ENCODE data around the gene MTFR2. TPM values are rescaled to one million over a fixed set of nuclear protein-coding genes. Genes with fewer than 3 reads are reported as not detected.
"Not testable (repeated sequence)": the region's sequence is repeated elsewhere in the genome, so short reads cannot be mapped to it uniquely, and the experiment has no call there.

MTFR2 gene
- total RNA-seq, 1 donor from 2014 or later: 0.25 TPM

DNA sequence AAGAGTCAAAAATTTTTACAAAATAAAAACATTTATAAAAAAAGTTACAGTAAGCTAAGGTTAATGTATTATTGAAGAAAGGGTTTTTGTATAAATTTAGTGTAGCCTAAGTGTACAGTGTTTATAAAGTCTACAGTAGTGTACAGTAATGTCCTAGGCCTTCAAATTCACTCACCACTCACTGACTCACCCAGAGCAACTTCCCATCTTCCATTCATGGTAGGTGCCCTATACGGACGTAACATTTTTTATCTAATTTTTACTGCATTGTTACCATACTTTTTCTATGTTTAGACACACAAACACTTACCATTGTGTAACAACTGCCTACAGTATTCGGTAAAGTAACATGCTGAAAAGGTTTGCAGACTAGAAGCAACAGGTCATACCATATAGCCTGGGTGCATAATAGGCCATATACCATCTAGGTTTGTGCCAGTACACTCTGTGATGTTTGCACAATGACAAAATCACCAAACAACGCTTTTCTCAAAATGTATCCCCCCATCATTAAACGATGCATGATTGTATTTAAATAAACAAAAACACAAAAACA lies 6.0 kb downstream of the MTFR2 start:
- ATAC-seq (no peak), DNase-seq (no peak)
- intact Hi-C loops (cut with micrococcal nuclease): no loop called here

DNA sequence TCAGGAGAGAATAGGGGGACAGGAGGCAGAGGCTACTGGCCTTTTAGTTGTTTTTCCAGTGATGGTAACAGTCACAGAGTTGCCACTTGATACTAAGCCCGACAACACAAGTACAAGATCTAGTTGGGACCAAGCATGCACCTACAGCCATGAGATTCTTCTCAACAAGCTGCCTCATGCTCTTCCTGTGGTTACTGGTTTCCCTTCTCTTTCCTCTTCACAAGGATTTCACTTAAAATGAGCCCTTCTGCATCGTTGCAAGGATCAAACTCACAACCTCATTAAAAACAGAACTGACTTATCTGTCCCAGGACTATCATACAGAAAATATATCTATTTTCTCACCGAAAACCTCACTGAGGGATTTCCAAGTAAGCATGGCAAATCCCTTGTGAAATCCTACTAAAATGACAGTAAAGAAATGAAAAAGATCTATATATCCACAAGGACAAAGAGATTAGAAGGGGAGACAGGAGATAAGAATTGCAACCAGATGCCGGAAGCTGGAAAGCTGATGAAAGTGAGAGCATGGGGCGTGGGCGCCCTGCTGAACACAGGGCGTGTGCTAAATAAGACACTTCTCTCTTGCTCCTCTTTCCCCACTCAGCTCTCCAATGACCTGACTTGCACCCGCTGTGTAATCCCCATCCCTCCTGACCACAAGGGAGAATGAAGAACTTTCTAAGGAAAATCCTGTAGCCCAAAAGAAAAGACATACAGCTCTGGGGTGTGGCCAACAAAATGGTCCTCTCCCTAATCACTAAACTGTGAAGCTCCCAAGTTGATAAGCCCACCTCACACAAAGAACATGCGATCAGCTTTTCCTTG lies 13.4 kb downstream of the MTFR2 start:
- intact Hi-C loops (cut with micrococcal nuclease): no loop called here
- peak; percentile 52 for ATAC-seq
- no peak for DNase-seq

DNA sequence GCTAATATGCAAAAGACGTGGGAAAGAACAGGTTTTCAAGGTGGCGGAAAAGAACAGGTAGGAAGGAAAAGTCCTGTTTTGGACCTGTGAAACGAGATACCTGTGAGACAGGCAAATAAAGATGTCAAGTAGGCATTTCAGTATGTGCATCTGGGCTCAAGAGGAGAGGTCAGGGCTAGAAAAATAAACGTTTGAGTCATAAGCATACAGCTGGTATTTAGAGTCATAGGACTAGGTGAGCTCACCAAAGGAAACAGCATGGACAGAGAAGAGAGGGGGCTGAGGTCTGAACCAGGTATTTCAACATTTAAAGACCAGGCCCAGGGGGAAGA lies 14.9 kb downstream of the MTFR2 start:
- intact Hi-C loops (cut with micrococcal nuclease): no loop called here
- DNase-seq (no peak), ATAC-seq (no peak)

DNA sequence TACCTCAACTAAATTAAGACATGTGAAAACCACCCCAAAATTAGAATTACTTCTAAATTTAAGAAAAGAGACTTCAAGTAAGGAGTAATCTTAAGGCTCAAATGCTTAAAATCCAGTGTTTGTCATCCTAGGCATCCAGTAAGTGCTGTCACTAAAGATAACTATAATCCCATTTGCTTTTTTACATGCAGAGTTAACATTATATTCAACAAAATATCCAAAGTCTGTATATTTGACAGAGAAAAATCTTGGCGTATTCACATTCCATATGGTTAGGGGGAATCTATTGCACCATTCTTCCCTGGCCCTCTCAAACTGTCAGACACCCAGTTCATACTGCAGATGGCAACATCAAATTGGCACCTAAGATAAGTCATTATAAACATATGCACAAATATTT lies 17.4 kb downstream of the MTFR2 start:
- no peak for ATAC-seq
- no peak for DNase-seq
- intact Hi-C loops (cut with micrococcal nuclease): no loop called here

DNA sequence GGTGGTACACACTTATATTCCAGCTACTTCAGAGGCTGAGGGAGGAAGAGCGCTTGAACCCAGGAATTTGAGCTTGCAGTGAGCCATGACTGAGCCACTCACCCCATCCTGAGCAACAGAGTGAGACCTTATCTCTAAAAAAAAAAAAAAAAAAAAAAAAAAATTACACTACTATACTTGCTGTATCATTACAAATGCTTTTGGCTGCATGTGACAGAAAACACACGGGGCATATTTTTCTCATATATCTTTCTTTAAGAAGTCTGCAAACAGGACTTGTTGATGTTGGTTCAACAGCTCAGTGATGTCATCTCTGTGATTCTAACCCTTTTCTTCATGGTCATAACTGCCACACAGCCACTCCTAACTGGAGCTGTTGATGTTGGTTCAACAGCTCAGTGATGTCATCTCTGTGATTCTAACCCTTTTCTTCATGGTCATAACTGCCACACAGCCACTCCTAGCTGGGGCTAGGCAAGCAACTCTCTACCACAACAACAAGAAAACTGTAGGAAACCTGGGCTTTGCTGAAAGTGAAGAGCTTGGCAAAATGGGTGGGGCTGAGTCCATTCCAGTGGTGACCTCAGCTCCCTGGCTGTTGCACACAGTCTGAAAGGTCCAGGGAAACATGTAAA lies 19.8 kb downstream of the MTFR2 start:
- intact Hi-C loops (cut with micrococcal nuclease): no loop called here
- ATAC-seq: no peak
- no peak for DNase-seq

DNA sequence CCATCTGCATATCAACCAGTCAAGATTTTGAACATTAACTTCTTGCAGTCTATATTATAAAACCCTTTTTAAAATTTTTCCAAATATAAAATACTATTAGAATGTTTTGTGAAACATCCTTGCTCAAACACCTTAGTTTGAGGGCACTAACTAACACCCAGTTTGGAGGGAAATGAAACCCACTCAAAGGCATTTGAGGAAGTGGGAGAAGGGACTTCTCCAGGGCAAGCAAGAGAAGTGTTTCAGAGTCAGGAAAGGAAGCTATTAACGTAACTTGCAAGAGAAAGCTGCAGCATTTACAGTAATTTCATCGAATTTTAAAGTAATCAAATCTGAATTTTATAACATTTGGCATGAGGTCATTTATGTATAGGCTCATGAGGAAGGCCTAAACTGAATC lies 21.3 kb downstream of the MTFR2 start:
- intact Hi-C loops (cut with micrococcal nuclease): loop anchor here (5.0 kb wide), 2 partner anchors 192 to 692 kb away; no protein-coding TSS in a partner anchor
- no peak for ATAC-seq
- no peak for DNase-seq

DNA sequence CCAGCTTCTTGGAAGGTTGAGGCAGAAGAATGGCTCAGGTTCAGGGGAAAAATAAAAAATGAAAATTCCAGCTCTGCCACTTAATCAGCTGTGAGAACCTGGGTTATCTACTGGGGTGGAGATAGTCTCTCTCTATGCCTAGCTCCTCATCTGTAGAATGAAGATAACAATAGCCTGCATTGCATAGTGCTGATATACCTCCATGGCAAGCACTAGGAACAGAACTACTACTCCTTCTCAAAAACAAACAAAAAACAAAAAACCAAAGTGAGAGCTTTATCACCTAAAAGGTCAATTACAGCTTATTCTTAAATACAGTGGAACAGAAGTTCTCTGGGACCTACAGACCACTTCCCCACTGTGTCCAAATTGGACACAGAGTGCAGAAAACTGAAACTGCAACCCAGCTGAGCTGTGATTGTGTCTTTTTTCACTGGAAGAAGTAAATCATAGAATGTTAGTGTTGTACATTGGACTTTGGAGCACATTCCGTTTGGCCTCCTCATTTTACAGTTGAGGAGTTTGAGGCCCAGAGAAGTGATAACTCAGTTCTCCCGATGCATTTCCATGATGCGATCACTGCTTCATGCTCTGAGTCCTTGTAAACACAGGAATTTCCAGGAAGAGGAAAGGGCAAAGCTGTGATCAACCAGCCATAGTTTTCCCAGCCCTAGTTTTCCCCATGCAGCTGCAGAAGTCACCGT lies 23.3 kb downstream of the MTFR2 start:
- DNase-seq (no peak), ATAC-seq (peak; percentile 43)
- intact Hi-C loops (cut with micrococcal nuclease): loop anchor here (5.0 kb wide), 2 partner anchors 190 to 690 kb away; no protein-coding TSS in a partner anchor

DNA sequence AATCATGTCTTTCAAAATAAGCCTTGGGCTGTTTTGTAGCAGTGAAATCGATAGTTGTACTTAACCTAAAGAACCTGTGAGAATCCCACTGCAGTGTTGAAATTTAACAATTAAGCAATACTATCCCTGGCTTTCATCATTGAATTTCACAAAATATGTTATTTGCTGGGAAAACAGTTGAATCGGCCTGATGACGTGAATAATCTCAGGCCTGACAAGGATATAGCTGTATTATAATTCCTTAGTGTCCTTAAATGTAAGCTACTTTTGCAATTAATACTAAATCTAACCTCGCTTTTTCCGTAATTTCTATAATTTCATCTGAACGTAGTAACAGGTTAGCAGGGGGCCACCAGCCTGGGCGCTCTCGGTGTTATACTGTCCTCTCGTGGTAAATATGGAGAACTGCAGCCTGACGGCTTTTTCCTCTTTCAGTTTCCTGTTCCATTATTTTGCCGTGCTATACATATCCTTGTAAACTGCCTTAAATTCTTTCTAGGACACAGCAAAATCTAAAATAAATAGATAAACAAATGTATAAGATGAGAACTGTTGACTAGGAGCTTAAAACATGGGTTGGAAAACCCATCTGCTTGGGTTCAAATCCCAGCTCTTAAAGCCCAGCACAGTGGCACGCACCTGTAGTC lies 24.0 kb downstream of the MTFR2 start:
- ATAC-seq (peak; percentile 88), DNase-seq (peak; percentile 52)
- intact Hi-C loops (cut with micrococcal nuclease): loop anchor here (5.0 kb wide), 2 partner anchors 189 to 689 kb away; no protein-coding TSS in a partner anchor

DNA sequence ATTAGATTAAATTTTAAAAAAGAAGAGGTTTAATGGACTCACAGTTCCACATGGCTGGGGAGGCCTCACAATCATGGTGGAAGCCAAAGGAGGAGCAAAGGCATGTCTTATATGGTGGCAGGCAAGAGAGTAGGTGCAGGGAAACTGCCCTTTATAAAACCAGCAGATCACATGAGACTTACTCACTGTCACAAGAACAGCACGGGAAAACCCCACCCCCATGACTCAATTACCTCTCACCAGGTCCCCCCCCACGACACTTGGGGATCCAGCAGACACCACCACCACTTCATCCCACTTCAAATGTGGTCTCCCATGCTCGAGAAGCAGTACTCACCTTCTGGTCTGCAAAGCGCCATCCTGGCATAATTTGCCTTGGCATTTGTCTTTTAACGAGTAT lies 24.6 kb downstream of the MTFR2 start:
- intact Hi-C loops (cut with micrococcal nuclease): loop anchor here (5.0 kb wide), 2 partner anchors 188 to 688 kb away; no protein-coding TSS in a partner anchor
- no peak for DNase-seq
- ATAC-seq: no peak

DNA sequence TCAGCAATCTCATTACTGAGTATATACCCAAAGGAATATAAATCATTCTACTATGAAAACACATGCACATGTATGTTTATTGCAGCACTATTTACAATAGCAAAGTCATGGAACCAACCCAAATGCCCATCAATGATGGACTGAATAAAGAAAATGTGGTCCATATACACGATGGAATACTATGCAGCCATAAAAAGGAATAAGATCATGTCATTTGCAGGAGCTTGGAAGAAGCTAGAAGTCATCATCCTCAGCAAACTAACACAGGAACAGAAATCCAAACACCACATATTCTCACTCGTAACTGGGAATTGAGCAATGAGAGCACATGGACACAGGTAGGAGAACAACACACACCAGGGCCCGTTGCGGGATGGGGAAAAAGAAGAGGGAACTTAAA lies 25.1 kb downstream of the MTFR2 start:
- not testable (repeated sequence) for DNase-seq, ATAC-seq
- intact Hi-C loops (cut with micrococcal nuclease): loop anchor here (5.0 kb wide), 2 partner anchors 188 to 688 kb away; no protein-coding TSS in a partner anchor

DNA sequence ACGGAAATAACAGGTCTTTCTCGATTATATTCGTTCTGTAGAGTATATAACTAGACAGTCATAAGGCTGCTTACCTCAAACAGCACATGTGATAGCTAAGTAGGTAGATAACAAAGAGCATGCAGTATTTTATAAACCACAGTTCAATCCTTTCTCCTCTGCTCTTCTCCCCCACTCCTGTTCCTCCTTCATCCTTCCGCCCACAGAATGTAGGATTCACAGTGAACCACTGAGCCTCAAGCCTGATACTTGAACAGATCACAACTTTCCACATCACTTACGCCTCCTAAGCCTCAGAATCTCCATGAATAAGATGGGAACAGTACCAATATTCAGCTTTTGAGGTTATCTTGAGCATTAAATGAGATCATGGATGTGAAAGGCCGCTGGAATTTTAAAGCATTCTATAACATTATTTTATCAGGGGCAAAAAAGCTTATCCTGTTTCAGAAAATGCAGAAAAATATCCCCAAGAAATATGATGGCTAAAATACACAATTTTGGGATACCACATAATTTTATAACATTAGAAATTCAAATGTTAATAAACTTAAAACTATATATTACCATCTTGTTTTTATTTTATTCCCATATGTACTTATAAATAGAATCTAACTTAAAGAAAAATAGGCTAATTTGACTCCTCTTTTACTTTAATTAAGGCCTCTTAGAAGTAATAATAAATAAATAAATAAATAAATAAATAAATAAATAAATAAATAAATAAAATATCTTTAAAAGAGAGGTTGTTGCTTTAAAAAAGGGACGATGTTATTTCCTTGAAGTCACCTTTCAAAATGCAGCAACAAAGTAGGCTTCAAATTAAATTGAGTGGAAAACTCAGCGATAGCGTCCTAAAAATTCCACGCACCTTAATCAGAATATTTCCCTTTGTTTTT lies 33.4 kb downstream of the MTFR2 start:
- intact Hi-C loops (cut with micrococcal nuclease): no loop called here
- DNase-seq (no peak), ATAC-seq (no peak)

DNA sequence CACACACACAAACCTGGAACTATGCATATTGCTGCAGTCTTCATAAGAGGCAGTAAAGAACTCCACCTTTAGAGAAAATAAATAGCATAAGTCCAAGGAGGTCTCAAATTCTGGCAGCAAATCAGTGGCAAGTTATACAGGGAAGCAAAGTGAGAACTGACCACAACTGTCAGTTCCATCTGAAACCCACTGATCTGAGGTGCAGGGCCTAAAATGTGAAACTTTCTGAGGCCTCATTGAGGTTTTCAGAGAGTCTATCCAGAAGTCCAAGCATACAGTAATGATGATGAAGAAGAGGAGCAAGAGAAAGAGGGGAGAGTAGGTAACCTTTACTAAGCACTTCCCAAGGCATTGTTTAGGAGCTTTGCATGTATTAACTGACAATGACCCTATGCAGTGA lies 36.3 kb downstream of the MTFR2 start:
- intact Hi-C loops (cut with micrococcal nuclease): no loop called here
- ATAC-seq (no peak), DNase-seq (no peak)

DNA sequence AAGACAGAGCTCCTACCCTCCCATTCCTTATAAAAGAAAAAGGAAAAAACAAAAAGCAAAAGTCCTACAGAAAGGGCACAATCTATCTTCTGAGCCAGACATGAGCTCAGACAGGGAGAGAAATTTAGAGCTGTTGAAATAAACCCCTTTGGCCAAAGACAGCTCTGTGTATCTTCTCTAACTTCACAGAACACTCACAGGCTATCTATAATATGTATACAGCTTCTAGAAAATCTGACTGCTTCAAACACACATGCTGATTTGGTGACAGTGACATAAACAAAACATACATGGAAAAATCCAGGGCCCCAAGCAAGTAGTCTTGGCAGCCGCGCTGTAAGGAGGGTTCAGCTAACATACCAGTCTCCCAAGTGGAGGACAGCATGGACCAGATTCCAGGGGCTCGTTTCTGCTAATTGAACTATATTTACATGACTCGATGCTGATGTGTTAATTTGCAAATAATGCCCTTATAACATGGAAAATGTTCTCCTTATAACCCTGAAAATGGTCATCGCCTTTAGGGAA lies 37.0 kb downstream of the MTFR2 start:
- no peak for ATAC-seq
- no peak for DNase-seq
- intact Hi-C loops (cut with micrococcal nuclease): no loop called here

DNA sequence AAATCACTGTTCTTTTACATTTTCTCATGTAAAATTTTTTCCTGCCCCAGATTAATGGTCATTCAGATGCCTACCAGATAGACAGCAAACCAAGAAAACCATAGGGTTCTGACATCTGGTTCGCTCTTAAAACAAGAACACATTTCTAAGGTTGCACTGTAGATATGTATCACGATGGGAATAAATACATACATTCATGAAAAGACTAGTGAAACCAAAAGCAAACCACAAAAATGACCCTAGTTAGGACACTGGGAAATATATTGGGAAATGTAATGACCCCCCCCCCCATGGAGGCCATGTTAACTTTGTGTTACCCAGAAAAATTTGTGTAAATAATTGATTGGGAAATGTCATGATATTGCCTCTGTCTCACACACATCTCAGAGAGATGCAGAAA lies 37.5 kb downstream of the MTFR2 start:
- no peak for ATAC-seq
- intact Hi-C loops (cut with micrococcal nuclease): no loop called here
- no peak for DNase-seq

DNA sequence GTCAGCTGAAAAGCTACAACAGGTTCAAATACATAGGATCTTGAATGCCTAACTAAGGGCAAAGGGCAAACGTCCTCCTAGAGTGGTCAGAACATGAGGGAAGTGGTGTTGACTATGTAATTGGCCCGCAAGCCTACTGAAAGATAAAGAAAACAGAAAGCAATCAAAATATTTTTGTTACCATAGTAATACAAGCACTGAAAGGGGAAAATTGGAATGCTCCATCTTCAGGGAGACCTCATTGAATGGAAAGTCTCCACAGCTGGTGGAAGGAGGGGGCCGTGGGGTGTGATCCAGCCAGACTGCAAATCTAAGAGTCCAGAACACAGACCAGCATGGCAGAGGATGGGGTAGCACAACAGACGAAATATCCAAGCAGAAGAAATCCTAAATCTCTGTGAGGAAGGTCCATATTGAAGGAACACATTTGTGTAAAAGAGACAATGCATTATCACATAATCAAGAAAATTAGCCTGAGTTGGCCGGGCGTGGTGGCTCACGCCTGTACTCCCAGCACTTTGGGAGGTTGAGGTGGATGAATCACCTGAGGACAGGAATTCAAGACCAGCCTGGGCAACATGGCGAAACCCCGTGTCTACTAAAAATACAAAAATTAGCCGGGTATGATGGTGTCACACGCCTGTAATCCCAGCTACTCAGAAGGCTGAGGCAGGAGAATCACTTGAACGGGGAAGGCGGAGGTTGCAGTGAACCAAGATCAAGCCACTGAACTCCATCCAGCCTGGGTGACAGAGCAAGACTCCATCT lies 39.5 kb downstream of the MTFR2 start:
- ATAC-seq (no peak), DNase-seq (no peak)
- intact Hi-C loops (cut with micrococcal nuclease): no loop called here

DNA sequence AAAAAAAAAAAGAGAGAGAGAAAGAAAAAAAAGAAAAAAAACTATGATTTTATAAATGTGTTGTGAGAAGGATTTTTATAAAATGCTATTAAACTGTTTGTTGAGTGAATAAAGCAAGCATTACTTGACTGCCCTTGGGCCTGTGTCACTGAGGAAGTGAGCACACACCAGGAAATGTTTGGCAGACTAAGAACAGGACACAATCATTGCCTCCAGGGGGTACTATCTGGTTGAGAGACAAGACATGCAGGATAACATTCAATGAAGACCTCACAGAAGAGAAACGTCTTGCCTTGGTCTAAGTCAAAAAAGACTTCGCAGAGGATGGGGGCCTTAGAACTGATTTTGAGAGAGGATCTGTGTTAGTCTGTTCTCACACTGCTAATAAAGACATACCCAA lies 40.6 kb downstream of the MTFR2 start:
- no peak for DNase-seq
- intact Hi-C loops (cut with micrococcal nuclease): no loop called here
- no peak for ATAC-seq

DNA sequence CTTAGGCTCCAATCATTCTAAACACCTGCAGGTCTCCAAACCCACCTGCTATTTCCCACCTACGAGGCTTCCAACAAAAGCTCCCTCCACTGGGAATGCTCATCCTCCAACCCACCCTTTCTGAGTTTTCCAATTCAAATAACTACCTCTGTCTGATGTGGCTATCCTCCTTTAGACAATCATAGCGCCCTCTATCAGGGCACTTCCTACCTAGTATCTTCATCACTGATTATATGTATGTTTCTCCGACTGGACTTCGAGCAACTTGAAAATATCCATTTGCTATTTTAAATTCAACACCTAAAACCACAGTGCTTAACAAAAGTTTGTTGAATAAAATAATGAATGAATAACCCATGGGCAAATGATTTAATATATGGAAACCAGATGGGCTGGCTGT lies 41.3 kb downstream of the MTFR2 start:
- ATAC-seq (no peak), DNase-seq (no peak)
- intact Hi-C loops (cut with micrococcal nuclease): no loop called here
